Fibroblast of the conjunctiva (primary cell): Measurements from ENCODE around the gene C5orf46.

Experiments used
- DNase-seq: peaks from one replicate; pipeline ENCODE4 v3.0.0-alpha.2; 2010; ENCODE audit warnings: low read depth

C5orf46 gene

DNA sequence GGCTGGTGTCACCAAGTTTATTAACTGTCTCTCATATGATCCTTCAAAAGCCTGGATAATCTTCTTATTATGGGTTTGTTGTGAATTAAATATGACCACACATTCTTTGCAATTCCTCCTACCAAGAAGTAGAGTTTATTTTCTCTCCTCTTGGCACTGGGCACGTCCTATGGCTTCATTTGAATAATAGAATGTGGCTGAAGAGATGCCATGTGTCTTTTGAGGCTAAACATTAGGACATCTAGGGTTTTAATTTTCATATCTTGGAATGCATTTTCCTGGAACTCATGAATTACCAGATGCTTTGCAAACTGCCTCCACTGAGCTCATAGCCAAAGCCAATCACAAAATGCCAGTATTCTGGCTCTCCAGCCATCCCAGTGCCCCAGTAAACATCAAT, 47.8 kb downstream of the C5orf46 start:
- DNase-seq: no peak

DNA sequence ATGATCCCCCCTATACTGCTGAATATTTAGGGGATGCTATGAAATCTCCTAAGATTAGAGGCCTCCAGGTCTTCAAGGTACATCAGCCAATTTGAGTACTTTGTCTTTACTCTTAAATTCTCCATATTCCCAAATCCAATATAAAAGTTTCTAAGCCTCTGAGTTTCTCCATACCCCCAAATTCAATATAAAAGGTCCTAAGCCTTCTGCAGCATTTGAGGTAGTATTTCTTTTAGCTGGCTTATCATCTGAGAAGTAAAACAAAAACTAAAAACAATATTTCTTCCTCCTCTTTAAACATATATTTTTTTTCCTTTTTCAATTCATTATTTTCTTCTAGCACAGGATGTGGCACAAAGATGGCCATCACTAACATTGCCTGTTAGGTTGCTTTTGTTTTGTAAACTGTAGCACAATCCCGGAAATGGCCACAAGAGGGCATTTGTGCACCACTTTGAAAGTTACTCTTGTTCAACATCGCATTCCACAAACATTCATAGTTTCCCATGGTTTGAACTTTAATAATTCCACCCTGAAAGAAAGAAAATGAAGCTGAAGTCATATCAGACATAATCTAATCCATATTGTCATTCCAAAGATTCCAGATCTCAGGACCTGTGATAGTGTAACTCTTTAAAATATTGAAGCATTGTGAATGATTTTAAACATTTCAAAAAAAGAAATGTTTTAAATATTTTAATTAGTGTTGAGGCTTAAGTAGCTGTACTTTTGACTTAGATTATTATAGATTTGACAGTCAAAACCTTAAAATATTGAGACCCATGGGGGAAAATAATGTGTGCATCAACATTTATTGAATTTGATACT, 48.8 kb downstream of the C5orf46 start:
- DNase-seq: peak; percentile 20

DNA sequence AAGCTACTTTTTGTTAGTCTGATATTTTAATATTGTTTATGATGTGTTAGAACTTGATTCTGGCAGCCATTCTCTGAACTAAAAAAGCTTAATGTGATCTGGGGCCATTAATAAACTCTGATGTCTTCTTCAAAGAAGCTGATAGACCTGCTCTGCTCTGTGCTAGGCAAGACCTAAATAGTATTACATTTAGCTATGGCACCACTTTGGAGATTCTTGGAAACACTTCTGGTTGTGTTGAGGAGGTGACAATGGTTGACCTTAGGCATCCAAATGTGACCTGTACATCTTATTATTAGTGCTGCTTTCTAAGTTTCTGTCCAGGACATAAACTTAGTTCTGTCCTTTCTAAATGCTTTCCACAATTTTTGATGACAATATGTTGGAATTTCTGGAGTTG, 49.5 kb downstream of the C5orf46 start:
- DNase-seq: no peak

DNA sequence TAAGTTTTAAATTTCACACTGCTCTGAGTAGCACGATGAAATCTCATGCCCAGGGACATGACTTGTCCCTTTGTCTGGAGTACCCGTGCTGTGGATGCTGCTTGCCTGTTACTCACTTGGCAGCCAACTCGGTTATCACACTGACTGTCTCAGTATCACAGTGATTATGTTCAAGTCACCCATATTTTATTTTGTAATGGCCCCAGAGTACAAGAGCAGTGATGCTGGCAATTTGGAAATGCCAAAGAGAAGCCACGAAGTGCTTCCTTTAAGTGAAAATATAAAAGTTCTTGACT, 50.6 kb downstream of the C5orf46 start:
- DNase-seq: no peak

DNA sequence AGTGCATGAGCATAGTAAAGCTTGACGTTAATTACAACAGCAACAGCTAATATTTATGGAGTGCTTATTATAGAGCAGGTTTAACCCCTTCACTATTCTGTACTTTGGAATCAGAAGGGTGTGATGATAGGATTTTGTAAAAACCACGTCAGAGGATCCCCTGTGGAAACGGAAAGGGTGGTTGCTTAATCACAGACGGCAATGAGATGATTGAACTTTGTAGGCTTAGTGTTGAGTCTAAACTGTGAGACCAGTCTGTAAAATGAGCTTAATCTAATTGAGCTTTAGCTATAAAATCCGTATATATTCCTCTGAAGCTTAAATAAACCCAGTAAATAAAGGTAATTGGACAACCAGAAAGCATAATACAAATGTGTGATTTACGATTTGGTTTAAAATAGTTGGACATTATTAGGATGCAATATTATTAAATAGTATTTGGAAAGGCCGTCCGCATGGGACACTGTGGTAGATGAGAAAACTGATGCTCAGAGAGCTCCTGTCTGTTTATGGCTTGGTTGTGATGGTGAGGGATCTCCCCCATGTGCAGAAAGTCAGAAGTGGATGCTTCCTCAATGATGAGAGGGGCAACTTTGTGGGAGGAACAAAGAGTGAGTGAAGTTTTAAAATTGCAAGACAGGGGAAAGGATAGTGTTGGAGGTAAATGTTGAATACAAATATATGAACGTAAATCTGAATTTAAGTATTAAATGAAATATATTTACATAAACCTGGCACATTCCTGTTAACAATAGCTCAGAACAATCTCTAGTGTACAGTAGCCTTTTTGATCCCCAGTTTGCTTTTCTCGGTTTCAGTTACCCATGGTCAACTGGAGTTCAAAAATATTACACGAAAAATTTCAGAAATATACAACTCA, 51.2 kb downstream of the C5orf46 start:
- DNase-seq: no peak

DNA sequence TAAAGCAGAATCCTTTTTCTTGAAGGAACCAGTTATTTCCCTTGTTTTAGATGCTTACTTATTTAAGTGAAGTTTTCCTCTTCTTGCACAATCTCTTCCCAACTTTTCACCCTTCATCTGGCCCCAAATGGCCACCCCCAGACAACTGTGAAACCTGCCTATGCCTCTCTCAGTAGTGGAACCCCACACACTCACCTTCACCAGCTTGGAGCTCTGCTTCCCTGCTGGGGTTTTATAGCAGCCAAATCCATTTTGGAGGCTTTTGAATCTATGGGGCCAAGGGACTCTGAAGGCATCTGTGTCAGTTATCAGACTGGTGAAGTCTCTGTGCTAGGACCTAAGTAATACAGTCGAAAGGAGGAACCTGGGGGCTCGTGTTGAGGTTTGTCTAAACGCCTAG, 52.0 kb downstream of the C5orf46 start:
- no peak for DNase-seq

DNA sequence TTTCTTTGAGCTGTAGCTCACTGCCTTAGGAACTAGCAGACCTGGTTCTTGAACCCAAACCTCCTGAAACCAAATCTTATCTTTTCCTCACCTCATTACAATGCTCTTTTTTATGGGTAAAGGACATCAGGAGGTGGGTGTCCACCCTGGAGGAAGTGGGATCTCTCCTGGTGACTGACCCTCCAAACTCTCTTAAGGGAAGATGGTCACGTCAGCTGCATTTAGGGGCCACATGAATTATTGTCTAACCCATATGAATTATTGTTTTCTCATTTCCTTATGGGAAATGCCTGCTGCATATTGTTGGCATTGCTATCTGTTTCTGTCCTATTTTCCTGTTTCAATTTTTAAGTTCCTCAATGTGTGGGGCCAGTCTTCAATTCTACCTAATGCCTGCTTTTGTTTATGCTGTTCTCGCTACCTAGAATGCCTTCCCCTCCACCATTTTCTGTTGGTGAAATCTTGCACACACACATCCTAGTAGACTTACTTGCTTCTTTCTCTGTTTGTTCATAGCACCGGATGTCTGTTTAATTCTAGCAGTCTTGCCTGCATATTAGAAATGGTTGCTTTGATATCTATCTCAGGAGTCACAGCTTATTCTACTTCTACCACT, 52.9 kb downstream of the C5orf46 start:
- DNase-seq: no peak

DNA sequence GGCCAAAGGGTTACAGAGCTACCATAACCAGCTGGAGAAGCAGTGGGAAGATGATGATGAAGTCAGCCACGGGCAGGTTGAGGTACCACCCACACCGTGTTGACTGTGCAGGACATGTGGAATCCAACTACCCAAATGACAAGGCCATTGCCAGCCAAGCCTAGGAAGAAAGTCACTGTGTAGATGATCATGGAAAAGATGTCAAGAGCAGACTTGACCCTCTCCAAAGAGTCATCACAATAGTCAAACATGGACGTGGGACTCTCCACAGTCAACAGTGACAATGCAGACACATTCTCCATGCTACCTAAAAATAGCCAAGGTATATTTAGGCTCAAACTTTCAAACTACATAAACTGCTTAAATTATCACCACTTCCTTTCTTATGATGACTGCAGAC, 54.0 kb downstream of the C5orf46 start:
- no peak for DNase-seq

DNA sequence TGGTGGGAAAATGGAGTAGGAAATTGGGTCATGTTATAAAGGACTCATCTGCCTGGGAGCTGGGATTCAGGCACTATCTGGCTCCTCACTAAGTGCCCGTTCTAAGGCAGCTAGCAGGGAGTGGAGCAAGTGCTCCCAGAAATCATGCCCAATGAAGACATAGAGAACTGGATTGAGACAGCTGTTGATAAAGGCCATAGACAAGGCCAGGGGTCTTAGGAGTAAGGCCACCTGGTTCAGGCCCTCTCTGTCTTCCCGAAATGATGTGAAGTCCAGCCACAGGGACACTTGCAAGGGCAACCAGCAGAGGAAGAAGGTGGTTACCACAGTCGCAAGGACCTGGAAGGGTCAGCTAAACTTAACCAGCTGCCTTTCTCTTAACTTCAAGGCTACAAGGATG, 54.8 kb downstream of the C5orf46 start:
- DNase-seq: no peak

DNA sequence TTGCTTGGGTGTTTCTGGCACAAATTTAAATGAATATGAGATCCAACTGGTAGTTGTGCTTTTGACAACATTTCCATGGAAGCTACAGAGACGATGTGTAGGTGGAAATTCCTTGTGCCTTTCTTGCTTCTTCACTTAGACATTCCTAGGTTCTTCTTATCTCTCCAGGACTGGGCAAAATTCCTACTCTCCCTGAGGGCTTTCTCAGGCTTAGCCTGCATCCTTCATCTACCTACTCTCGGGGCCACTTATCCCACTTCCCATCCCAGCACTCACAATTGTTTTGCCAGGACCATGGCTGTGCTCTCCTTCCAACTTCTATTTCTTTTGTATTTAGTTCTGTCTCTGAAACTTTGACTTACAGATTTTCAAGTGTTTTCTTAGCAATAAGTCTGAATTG, 57.1 kb downstream of the C5orf46 start:
- no peak for DNase-seq

DNA sequence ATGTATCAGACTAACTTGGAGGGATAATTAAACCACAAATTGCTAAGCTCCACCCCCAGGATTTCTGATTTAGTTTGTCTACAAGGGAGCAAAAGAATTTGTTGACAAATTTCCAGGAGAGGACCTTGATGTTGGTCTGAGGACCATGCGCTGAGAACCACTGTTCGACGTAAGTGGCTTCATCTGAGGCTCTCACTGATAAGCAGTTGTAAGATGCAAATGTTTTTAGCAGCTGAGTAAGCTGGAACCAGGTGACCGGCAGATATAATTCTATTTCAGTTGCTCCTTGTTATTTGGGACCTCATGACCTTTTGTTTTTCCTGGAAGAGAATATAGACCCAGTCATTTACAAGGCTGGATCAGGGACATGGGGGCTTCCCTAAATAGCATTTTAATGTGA, 60.7 kb downstream of the C5orf46 start:
- DNase-seq: no peak

DNA sequence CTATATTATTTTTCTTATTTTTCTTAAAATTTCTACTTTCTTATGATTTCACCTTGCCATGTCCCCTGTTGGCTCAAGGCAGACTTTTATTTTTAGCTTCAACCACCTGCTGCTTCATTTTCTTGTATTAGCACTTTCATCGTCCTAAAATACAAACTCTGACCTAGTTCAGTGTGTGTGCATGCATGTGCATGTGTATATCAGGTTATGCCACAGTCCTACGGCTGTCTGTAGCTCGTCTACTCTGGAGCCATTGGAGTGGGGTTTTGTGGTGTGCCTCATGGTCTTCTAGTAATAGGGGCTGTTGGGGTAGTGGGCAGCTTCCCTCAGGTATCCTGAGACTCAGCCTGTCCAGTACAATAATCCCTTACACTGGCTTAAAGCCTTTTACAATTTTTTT, 61.5 kb downstream of the C5orf46 start:
- DNase-seq: no peak

DNA sequence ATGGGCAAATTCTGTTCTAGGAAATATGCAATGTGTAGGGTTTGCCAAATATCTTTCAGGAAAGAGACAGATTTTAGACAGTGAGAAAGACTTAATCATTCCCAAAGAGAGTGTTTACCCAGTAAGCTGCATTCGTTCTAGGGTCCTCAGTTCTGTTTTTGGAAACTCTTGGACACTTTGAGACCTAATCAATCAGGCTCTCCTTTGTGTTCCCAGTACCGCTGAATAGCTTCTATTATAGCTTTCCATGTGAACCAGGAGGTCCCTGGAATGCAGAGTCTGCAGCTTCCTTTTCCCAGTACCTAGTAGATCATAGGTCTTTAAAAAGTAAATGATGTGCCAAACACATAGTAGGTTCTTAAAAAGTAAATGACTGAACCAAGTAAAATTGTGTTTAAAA, 63.5 kb downstream of the C5orf46 start:
- DNase-seq: no peak
